NCI-H2196 treated with DMSO at 0.1 percent for 48 hours (cell line): ENCODE results near the gene NACA.
A peak's percentile ranks its signal among the peaks of the same experiment; 100 is the strongest.
"Not testable (repeated sequence)": the region's sequence is repeated elsewhere in the genome, so short reads cannot be mapped to it uniquely, and the experiment has no call there.

Source experiments
- DNase-seq: peaks from one replicate; lab custom pipeline; 2025; ENCODE audit not compliant: unreplicated experiment; lab: John Stamatoyannopoulos, UW

Gene NACA

DNA sequence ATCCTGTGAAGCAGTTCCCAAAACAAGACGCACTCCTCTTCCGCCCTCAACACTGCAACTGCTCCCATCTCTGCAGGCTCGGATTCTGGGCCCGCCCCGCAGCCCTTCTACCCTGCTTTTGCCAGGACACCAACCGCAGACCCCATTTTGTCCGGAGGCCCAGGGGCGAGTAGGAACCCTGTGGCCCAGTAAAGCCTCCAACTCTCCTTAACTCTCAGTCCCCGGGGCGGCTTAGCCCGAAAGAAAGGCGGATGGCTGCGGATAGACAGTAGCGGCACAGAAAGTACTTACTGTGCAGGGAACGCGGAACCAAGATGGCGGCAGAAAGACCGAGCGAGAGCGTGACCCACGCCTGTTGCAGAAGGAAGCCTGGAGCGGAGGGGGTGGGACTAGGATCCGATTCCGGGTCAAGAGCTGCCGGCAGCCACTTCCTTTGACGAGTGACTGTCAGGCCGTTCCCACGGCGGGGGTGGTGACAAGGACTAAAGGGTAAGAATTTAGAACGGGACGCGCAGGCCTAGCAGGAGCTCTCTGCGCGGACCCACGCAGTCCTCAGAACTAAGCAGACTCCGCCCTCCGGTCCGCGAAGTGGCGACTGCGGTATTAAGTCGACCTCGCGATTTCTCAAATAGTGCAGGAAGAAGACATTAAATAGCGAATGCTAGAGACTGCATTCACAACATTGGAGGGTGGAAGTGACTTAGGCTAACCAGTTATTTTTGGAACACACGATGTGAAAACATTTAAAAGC lies at the start of gene NACA:
TSS of gene NACA (minus strand) at position 328 of the 751 bp plus-strand sequence. CDS start 778 bp downstream, outside the sequence.
- DNase-seq, result peak; percentile 95

DNA sequence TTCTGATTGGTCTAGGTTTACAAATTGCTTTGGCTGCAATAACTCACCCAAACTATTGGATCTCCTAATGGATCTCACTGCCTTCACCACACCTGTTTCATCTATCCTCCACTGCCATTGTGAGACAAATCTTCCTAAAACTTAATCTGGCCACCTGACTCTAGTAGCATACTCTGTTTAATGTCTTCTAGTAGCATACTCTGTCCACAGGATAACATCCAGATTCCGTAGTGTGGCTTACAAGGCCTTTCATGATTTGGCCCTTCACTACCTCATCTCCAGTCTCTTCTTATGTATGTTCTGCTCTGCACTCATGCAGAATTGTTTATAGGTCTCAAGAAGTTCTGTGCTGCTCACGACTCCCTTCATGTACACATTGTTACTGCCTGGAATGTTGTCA lies 48.0 kb upstream of the NACA start:
- DNase-seq, result no peak

DNA sequence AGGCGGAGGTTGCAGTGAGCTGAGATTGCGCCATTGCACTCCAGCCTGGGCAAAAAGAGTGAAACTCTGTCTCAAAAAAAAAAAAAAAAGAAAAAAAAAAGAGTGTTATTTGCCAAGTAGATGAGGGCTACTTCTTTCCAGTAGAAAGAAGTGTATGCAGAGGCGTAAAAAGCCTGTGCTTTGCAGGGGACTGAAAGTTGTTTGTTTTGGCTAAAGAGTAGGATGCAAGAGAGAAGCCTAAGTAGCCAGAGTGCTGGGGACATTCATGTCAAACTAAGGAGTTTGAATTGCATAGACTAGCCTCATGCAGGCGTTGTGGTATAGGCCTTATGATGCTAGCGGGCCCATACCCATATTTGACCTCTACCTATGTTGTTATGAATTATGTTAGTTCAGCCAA lies 47.5 kb upstream of the NACA start:
- no peak for DNase-seq

DNA sequence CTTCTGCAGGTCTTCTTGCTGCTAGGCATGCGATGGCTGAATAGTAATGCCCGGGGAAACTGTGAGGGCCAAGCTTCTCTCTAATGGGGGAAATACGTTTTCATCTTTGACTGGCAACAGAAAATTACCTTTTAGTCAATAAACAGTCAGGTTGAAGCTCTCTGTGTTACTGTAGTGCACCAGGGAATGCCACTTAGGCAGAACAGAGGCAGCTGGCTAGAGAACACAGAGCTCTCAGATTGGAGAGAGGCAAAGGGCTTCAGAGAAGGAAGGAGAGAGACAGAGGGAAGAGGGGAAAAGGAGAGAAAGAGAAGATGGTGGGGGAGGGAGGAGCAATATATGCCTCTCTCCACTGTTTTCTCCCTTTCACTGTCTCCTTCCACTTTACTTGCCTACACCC lies 44.8 kb upstream of the NACA start:
- no peak for DNase-seq

DNA sequence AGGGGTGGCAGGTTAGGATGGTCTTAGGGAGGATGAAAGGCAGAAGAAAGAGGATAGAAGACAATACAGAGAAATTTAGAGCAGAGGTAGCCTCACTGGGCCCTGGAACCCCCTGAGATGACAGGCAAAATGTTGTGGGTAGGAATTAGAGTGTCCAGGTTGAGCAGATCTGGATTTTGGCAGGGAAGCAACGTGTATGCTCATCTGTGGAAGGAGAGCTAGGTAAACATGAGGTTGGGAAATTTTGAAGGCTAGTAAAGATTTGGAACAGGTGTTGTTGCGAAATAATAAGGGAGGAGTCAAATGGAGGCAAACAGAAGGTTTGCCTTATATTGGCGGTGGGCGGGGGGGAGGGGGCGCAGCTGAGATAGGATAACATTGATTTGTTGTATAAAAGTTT lies 43.3 kb upstream of the NACA start:
- DNase-seq, result peak; percentile 36

DNA sequence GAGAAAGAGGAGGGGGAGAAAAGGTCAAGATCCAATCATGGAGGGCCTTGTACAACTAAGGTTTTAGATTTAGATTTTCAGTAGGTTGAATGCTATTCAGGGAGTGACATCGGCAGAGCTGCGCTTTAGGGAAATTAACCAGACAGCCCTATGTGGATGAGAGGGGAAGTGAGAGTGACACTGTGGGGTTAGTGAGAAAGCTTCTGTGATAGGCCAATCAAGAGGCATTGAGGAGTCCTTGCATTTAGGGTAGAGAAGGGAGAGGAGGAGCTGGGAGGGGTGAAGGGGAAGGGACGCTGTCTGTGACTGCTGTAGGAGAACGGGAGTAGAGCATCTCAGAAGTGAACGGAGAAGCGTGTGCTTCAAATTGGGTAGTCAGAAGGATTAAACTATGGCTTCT lies 41.4 kb upstream of the NACA start:
- DNase-seq, result no peak

DNA sequence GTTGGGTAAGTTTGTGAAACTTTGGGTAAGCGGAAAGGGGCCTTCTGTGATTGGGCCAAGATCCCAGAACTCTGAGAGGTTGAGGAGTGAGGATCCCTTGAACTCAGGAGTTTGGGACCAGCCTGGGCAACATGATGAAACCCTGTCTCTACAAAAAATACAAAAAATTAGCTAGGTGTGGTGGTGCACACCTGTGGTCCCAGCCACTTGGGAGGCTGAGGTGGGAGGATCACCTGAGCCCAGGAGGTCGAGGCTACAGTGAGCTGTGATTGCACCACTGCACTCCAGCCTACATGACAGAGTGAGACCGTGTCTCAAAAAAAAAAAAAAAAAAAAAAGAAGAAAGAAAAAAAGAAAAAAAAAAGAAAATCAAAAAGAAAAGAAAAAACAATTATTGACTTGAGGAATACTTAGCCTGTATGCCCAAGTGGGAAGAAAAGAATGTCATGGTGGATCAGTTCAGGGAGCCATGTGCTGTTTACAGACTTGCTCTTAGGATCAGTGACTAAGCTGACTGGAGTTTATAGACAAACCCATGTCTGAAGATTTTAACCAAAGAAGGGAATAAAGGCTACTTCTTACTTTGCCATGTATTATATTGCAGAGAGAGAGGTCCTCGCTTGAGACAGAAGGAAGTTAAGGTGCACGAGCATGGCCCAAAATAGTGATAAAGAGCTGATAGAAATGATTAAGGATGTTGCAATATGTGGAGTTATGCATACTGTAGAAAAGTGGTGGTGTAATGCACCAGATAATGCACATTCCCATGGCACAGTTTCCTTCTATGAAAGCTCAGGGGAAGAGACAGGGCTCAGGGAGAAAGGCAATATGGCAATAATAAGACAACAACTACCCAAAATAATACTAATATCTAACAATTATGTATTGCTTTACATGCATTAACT lies 38.9 kb upstream of the NACA start:
- DNase-seq, result no peak

DNA sequence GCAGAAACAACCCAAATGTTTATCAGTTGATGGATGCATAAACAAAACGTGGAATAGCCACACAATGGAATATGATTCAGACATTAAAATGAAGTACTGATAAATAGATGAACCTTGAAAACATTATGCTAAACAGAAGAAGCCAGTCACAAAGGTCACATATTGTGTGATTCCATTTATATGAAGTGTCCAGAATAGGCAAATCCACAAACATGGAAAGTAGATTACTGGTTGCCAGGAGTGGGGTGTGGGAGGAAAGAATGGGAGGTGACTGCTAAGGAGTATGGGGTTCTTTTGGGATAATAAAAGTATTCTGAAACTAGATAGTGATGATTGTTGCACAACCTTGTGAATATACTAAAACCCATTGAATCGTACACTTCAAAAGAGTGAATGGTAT lies 36.7 kb upstream of the NACA start:
- no peak for DNase-seq

DNA sequence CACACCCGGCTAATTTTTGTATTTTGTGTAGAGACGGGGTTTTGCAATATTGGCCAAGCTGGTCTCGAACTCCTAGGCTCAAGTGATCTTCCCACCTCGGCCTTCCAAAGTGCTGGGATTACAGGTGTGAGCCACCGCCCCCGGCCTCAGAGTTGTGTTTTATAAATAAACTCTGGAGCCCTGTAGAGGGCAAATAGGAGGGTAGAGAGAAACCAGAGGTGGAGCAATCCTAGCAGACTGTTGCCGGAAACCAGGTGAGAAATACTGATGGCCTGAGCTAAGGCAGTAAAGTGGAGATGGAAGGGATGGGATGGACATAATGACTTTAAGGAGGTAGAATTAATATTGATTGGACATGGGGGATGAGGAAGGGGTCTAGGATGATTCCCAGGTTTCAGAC lies 35.4 kb upstream of the NACA start:
- DNase-seq, result no peak

DNA sequence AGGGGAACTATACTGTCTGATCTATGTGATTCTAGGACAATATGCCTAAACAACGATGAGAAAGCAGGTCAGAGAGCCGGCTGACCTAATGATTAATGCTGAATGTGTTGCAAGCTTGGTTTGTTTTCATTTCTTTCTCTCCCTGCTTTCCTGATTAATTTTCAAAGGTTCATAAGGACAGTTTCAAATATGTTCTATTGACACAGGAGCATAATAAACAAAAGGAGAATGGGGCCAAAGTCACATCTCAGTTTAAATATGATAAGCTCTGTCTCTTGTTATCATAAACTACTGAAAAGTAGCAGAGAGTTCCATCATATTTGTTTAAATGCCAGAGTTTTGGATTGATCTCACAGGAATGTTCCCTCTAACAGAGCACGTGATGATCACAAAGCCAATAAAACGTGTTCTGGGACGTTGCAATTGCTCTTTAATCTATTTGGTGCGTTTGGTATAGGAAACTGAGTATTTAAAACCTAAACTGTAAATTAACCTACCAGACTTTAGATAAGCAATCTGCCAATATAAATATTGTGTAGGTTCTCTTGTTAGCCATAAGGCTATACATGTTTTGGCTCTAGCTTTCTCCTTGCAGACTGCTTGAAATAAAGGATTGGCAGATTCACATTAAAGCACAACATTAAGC lies 34.3 kb upstream of the NACA start:
- DNase-seq, result no peak

DNA sequence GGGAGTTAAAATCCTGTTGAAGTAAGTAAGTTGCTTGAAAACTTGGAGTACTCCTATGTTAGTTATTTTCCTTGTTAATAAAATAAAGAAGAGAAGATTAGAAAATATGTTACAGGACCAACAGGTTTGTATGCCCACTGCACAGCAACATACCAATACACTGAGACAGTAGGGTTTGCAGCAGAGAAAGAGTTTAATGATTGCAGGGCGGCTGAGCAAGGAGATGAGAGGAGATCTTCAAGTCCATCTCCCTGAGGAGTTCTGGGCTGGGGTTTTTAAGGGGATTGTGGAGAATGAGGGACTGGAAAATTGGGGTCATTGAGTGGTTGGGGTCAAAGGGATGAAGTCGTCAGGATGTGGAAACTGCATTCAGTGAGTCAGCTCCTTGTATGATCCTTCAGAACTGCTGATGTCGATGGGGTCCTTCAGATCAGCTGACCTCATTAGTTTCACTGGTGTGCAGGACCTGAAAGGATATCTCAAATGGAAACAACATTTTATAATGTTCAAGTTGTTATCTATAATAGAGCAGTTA lies 33.7 kb upstream of the NACA start:
- no peak for DNase-seq

DNA sequence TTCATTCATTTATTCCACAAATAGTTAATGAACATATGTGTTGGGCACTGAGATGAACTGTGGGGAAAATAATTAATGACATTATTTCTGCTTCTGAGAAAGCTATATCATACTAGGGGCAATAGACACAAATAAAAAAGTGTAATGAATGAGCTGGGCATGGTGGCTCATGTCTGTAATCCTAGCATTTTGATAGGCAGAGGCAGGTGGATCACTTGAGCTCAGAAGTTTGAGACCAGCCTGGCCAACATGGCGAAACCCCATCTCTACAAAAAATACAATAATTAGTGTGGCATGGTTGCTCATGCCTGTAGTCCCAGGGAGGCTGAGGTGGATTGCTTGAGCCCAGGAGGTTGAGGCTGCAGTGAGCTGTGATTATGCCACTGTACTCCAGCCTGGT lies 32.9 kb upstream of the NACA start:
- DNase-seq, result not testable (repeated sequence)

DNA sequence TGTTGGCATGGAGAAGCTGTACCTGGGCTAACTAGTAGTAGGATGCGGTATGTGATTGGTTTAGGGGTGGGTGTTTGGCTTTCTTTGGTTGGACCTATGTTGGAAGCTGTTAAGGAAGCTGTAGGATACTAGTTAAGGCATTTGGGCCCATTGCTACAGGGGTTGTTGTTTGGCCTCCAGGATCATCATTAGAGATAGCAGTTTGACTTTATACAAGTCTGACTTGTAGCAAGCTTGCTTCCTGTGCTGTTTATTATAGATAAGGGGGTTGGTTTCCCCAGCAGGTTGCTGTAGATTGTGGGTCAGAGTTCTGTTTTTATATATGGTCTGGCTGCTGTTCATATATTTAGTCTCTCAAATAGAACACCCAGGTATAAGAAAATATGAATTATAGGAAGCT lies 28.5 kb upstream of the NACA start:
- DNase-seq, result no peak

DNA sequence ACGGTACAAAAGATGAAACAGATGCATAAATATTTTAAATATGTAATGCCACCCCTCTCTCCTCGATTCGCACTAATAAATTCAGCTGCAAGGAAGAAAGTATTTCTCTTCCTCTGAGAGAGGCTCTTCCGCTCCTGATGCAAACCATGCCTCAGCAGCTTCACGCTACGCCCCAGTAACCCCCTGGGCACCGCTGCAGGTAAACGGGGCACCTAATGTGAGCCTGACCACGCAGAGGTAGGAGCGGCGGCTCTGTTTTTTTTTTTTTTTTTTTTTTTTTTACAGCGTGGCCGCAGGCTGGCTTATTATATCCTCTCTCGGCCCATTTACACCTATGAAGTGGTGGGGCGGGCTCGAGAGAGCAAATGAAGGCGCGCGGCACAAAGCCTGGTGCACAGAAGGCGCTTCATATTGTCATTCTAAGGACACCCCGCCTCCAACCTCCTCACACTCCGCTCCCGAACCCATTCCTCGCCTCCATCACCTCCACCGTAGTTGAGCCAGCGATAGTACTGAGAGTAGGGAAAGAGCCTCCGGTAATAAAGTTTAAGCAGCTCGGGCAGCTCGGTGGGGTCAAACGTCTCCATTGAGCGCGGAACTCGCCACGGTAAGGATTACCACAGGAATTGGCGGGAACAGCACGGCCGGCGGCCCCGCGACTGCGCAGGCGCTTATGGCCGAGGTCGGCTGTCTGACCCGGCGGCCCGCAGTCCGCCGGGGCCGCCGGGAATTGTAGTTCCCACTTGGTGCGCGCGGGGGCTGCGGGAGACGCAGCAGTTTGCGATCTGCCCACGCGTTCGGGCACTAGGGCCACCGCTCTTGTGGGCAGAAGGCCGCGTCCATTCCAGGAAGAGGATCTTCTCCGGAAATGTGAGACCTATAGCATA lies 26.9 kb upstream of the NACA start, which contains the start of gene PRIM1:
TSS of gene PRIM1 (minus strand) at position 612 of the 887 bp plus-strand sequence. CDS start at position 587, 25 bp downstream.
- peak; percentile 78 for DNase-seq

DNA sequence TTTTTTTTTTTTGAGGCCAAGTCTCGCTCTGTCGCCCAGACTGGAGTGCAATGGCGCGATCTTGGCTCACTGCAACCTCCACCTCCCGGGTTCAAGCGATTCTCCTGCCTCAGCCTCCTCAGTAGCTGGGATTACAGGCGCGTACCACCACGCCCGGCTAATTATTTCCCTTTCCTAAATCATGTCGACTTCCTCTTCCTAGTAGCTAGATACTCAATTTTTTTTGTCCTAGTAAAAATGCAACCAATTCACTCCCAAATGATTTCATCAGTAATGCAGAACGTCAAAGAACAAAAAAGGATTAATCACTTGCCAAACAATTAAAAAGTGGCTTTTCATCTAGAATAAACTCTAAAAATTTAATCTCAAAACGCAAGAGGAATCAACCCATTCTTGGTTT lies 25.5 kb upstream of the NACA start:
- not testable (repeated sequence) for DNase-seq

DNA sequence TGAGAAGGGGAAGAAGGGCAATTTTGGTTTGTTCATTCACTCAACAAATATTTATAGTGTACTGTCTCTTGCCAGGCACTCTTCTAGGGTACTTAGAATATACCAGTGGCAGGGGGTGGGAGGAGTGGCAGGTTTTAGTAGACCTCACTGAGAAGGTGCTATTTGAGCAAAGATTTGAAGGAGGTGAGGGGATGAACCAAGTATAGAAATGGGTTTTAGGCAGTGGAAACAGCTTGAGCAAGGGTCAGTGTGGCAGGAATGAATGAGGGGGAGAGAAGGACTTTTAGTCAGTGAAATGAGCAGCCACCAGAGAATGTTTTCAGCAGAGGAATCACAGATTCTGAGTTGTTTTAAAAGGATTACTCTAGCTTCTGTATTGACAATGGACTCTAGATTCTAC lies 24.8 kb upstream of the NACA start:
- DNase-seq, result no peak

DNA sequence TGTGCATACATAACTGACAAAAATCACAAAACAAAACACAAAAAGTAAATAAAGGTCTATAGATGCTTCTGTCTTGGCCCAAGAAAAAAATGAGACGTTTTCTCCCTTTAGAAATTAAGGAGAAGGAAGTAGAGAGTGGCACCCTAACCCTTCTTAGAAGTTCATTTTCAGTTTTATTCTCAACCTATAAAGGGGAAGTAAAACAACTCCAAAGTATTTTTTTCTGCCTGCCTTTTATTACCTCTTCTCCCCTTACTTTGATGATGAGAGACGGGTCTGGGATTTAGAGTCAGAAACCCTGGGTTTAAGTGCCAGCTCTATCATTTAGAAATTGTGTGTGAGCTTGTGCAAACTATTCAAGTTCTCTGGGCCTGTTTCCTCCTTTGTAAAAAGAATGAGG lies 24.3 kb upstream of the NACA start:
- DNase-seq, result no peak

DNA sequence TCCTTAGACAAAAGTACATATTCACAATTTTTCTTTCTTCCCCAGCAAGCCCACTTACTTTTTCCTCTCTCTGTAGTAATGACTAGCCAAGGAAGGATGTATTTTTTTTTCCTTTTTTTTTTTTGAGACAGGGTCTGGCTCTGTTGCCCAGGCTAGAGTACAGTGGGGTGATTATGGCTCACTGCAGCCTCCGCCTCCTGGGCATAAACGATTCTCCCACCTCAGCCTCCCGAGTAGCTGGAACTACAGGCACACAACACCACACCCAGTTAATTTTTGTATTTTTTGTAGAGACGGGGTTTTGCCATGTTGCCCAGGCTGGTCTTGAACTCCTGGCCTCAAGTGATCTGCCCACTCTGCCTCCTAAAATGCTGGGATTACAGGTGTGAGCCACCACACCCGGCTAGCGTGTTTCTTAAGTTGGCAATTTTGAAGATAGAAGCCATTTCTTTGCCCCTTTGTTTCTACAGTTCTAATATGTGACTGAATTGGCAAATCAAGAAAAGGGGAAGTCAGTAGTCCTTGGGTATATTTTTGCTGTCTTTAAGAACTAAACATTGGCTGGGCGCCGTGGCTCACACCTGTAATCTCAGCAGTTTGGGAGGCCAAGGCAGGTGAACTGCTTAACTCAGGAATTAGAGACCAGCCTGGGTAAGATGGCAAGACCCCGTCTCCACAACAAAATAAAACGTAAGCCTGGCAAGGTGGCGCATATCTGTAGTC lies 3.2 kb upstream of the NACA start:
- DNase-seq, result no peak

DNA sequence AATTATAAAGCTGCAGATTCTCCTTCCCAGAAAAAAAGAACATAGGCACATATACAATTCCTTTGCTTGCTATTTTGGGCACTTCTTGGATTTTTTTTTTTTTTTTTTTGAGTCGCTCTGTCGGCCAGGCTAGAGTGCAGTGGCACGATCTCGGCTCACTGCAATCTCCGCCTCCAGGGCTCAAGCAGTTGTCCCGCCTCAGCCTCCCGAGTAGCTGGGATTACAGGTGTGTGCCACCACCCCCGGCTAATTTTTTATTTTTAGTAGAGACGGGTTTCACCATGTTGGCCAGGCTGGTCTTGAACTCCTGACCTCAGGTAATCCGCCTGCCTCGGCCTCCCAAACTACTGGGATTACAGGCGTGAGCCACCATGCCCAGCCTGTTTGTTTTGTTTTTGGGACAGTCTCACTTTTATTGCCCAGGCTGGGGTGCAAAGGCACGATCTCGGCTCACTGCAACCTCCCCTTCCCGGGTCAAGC lies 1.1 kb upstream of the NACA start:
- DNase-seq, result not testable (repeated sequence)

DNA sequence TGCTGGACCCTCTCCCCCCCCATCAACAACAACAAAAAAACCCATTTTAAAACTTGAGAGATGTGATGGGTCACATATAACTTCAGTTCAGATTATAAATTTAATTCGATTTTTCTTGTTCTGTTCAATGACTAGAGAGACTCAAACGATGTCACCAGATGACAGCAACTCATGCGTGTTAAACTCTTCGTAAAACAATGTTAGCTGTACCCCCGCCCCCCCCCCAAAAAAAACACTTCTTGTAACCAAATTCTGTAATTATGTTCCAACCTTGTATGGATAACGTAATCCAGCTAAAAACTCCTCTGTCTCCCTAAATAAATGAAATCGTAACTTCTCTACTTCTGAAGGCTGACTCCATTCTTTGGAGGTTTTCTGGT lies 614 bp upstream of the NACA start:
- DNase-seq, result no peak
